ENCODE measurements around the gene STK10. TPM values are rescaled to one million over a fixed set of nuclear protein-coding genes. Genes with fewer than 3 reads are reported as not detected.

The STK10 gene
- total and polyA plus RNA-seq, 2 of the 8 experiments (the other 6 are each of a cell fraction or from before 2014, with no cell fraction given), result 10.5 to 21.4 TPM

DNA sequence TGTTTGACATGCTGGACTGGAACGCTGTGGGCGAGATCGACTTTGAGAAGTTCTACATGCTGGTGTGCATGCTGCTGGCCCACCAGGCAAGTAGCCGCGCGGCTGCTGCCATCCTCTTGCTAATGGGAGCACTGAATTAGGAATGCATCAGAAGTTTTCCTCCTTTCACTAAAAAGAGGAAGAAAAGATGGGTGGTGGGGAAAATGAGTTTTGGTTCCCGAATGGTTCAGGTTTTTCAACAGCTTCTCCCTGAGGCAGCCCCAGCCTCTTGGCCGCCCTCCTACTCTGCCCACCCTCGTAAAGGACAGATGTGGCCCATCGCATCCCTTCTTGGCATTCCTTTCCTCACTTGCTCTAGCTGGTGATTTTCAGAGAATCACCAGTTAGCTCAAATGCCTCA is 11.4 kb upstream of the STK10 start (continued):
- no peak for TF ChIP-seq JUN (IDR thresholded peaks at IDR 0.05; ENCODE audit: low read depth, low read length)

Measured in H1 (cell line).